Caco-2 (cell line): ENCODE data around the gene CPEB2. TPM values are rescaled to one million over a fixed set of nuclear protein-coding genes. Genes with fewer than 3 reads are reported as not detected.

ENCODE experiments used
- BruUV-seq: library from RNA; stranded (reverse); fragments of 400-500 nt; replicated peaks from 2 replicates; lab custom pipeline; 2021; lab: Mats Ljungman, UMichigan
- CTCF ChIA-PET: fragments of 300-600 bp; sonication (Branson Sonifier 250); formaldehyde crosslinking; loops from one replicate; lab custom pipeline; 2022; ENCODE audit warnings: antibody characterized with exemption; lab: Charles Lee
- POLR2A ChIA-PET: fragments of 300-600 bp; sonication (Branson Sonifier 250); formaldehyde crosslinking; loops from one replicate; lab custom pipeline; 2022; ENCODE audit warnings: antibody characterized with exemption; lab: Charles Lee
- DNase-seq, 2 experiments: peaks; one replicate each; pipeline versions ENCODE4 v3.0.0 to v3.0.0-alpha.2; 2020 to 2022
- H3K27me3 ChIP-seq: replicated peaks from 2 replicates; pipeline ENCODE4 v1.6.0; 2011; ENCODE audit warnings: low read length; ENCODE audit not compliant: control insufficient read depth, insufficient read depth
- H3K36me3 ChIP-seq: 2 replicates; pipeline ENCODE4 v1.5.1; 2011; ENCODE audit warnings: low read length; ENCODE audit not compliant: control insufficient read depth, insufficient read depth
- H3K4me1 ChIP-seq: fragments of 250-450 bp; sonication (Bioruptor Pico); 2 replicates; pipeline ENCODE4 v1.5.1; 2020; ENCODE audit warnings: mild to moderate bottlenecking
- H3K4me3 ChIP-seq: 2 replicates; pipeline ENCODE4 v1.5.1; 2011; ENCODE audit warnings: low read depth, mild to moderate bottlenecking, control low read depth, low read length
- H3K9me3 ChIP-seq: fragments of 250-450 bp; sonication (Bioruptor Pico); 2 replicates; pipeline ENCODE4 v1.5.1; 2020; ENCODE audit warnings: mild to moderate bottlenecking, moderate library complexity
- H3K27ac Mint-ChIP-seq: one replicate; pipeline ENCODE4 v1.8.0; 2022; ENCODE audit warnings: mixed read lengths; ENCODE audit not compliant: unreplicated experiment
- H3K27me3 Mint-ChIP-seq: one replicate; pipeline ENCODE4 v1.8.0; 2022; ENCODE audit warnings: mixed read lengths; ENCODE audit not compliant: insufficient read depth, unreplicated experiment
- H3K36me3 Mint-ChIP-seq: one replicate; pipeline ENCODE4 v1.8.0; 2022; ENCODE audit warnings: mild to moderate bottlenecking, mixed read lengths; ENCODE audit not compliant: insufficient read depth, unreplicated experiment
- H3K4me1 Mint-ChIP-seq: one replicate; pipeline ENCODE4 v1.8.0; 2022; ENCODE audit warnings: low read depth, mixed read lengths; ENCODE audit not compliant: unreplicated experiment
- H3K4me3 Mint-ChIP-seq: one replicate; pipeline ENCODE4 v1.8.0; 2022; ENCODE audit warnings: mild to moderate bottlenecking, moderate library complexity, mixed read lengths; ENCODE audit not compliant: unreplicated experiment
- H3K9me3 Mint-ChIP-seq: one replicate; pipeline ENCODE4 v1.8.0; 2022; ENCODE audit warnings: mixed read lengths; ENCODE audit not compliant: unreplicated experiment
- CTCF ChIP-seq, 2 experiments: fragments of 200-600 bp in 1 of 2; IDR thresholded peaks; 1 replicate in 1 of 2; 2 replicates in 1 of 2; pipeline versions ENCODE4 v1.5.1 to v1.8.0; 2011 to 2022; ENCODE audit warnings: antibody characterized with exemption in 1 of 2, control low read depth in 1 of 2, inconsistent platforms in 1 of 2, low read depth in 1 of 2, low read length in 1 of 2, mild to moderate bottlenecking in 1 of 2, moderate library complexity in 1 of 2; ENCODE audit not compliant: insufficient read depth in 1 of 2, severe bottlenecking in 1 of 2, unreplicated experiment in 1 of 2
- intact Hi-C: fragments of 100-400 bp; cut with micrococcal nuclease; formaldehyde crosslinking; loops from one replicate; pipeline ENCODE4 v1.10.0; 2022; ENCODE audit not compliant: unreplicated experiment
- total RNA-seq: library from RNA; stranded (reverse); gene quantifications from 2 replicates; pipeline ENCODE4 v1.2.3, GENCODE V29; 2022

CPEB2 gene
- total RNA-seq, 1 experiment from 2014 or later: 0.18 TPM

GRCh38 chr4:15037923-15038541 is 35.8 kb downstream of the CPEB2 start:
- ChIA-PET POLR2A (no interaction called here), CTCF (no interaction called here)
- BruUV-seq: no TSS peak
- H3K36me3 ChIP-seq: no peaks in the 10 kb centered on the region
- no peaks in the 10 kb centered on the region for H3K27me3 Mint-ChIP-seq
- no peaks in the 10 kb centered on the region for H3K4me1 Mint-ChIP-seq
- H3K9me3 ChIP-seq: no peaks in the 10 kb centered on the region
- DNase-seq: no peak
- H3K4me1 ChIP-seq: peaks cover 3% of the 10 kb centered on the region; the same call in 1 of the 2 replicates
- no peak for TF ChIP-seq CTCF (IDR thresholded peaks at IDR 0.05; ENCODE audit: insufficient read depth in 1 of 2, low read depth in 1 of 2, low read length in 1 of 2, severe bottlenecking in 1 of 2, unreplicated experiment in 1 of 2)
- no peak overlapping the region for H3K4me3 ChIP-seq
- no peak overlapping the region for H3K27ac Mint-ChIP-seq
- no peaks in the 10 kb centered on the region for H3K36me3 Mint-ChIP-seq
- H3K9me3 Mint-ChIP-seq: no peaks in the 10 kb centered on the region
- no peak overlapping the region for H3K4me3 Mint-ChIP-seq
- H3K27me3 ChIP-seq: no peaks in the 10 kb centered on the region
- intact Hi-C loops: no loop called here

GRCh38 chr4:15040916-15041463 is 38.7 kb downstream of the CPEB2 start:
- Mint-ChIP-seq H3K4me3 (no peak overlapping the region), H3K9me3 (no peaks in the 10 kb centered on the region), H3K27me3 (no peaks in the 10 kb centered on the region), H3K36me3 (no peaks in the 10 kb centered on the region), H3K27ac (no peak overlapping the region), H3K4me1 (no peaks in the 10 kb centered on the region)
- ChIA-PET CTCF (no interaction called here), POLR2A (no interaction called here)
- no peak for TF ChIP-seq CTCF (IDR thresholded peaks at IDR 0.05; ENCODE audit: insufficient read depth in 1 of 2, low read depth in 1 of 2, low read length in 1 of 2, severe bottlenecking in 1 of 2, unreplicated experiment in 1 of 2)
- intact Hi-C loops: no loop called here
- DNase-seq: no peak
- no peaks in the 10 kb centered on the region for H3K36me3 ChIP-seq
- H3K27me3 ChIP-seq: no peaks in the 10 kb centered on the region
- peaks cover 3% of the 10 kb centered on the region; the same call in 1 of the 2 replicates for H3K4me1 ChIP-seq
- no peak overlapping the region for H3K4me3 ChIP-seq
- no peaks in the 10 kb centered on the region for H3K9me3 ChIP-seq
- no TSS peak for BruUV-seq

GRCh38 chr4:15042529-15043167 is 40.4 kb downstream of the CPEB2 start:
- Histone ChIP-seq H3K9me3 (no peaks in the 10 kb centered on the region), H3K4me3 (no peak overlapping the region), H3K27me3 (no peaks in the 10 kb centered on the region), H3K4me1 (peaks cover 3% of the 10 kb centered on the region; the same call in 1 of the 2 replicates), H3K36me3 (no peaks in the 10 kb centered on the region)
- no peak for TF ChIP-seq CTCF (IDR thresholded peaks at IDR 0.05; ENCODE audit: insufficient read depth in 1 of 2, low read depth in 1 of 2, low read length in 1 of 2, severe bottlenecking in 1 of 2, unreplicated experiment in 1 of 2)
- Mint-ChIP-seq H3K27me3 (no peaks in the 10 kb centered on the region), H3K4me3 (no peak overlapping the region), H3K9me3 (no peaks in the 10 kb centered on the region), H3K27ac (no peak overlapping the region), H3K4me1 (no peaks in the 10 kb centered on the region), H3K36me3 (no peaks in the 10 kb centered on the region)
- no peak for DNase-seq
- intact Hi-C loops: loop anchor here (1.0 kb wide), 2 partner anchors 120 to 155 kb away; no protein-coding TSS in a partner anchor
- CTCF ChIA-PET: no interaction called here
- BruUV-seq: no TSS peak
- POLR2A ChIA-PET: no interaction called here
